ENCODE measurements around the gene LPP. TPM values are rescaled to one million over a fixed set of nuclear protein-coding genes. Genes with fewer than 3 reads are reported as not detected.
A peak's percentile ranks its signal among the peaks of the same experiment; 100 is the strongest.

The LPP gene
- total RNA-seq, 6 experiments from 2014 or later: 84.1 to 121 (median 102) TPM

GRCh38 chr3:188156056-188156455 lies 2.1 kb downstream of the LPP start:
- peak overlapping the region; percentile 39 for H3K27ac Mint-ChIP-seq
- H3K27me3 Mint-ChIP-seq (ENCODE audit: insufficient read depth): peaks cover 7% of the 10 kb centered on the region
- no peak for DNase-seq
- TF ChIP-seq CTCF (IDR thresholded peaks at IDR 0.05): no peak
- H3K36me3 Mint-ChIP-seq (ENCODE audit: low read depth): peaks cover 26% of the 10 kb centered on the region
- H3K4me3 Mint-ChIP-seq: peak overlapping the region; percentile 97; the same call in 1 of the 2 replicates
- peaks cover 84% of the 10 kb centered on the region for H3K4me1 Mint-ChIP-seq (ENCODE audit: low read depth)
- H3K9me3 Mint-ChIP-seq: no peaks in the 10 kb centered on the region

GRCh38 chr3:188157407-188157806 lies 3.5 kb downstream of the LPP start:
- Mint-ChIP-seq H3K27ac (no peak overlapping the region; the same call in 1 of the 2 replicates), H3K4me1 (ENCODE audit: low read depth) (peaks cover 74% of the 10 kb centered on the region)

GRCh38 chr3:188157971-188158370 lies 4.0 kb downstream of the LPP start:
- peak overlapping the region; percentile 14 for H3K27ac Mint-ChIP-seq
- no peak for DNase-seq
- peaks cover 71% of the 10 kb centered on the region for H3K4me1 Mint-ChIP-seq (ENCODE audit: low read depth)
- H3K36me3 Mint-ChIP-seq (ENCODE audit: low read depth): peaks cover 29% of the 10 kb centered on the region
- H3K9me3 Mint-ChIP-seq: no peaks in the 10 kb centered on the region
- no peak overlapping the region for H3K4me3 Mint-ChIP-seq
- TF ChIP-seq CTCF (IDR thresholded peaks at IDR 0.05): no peak
- peaks cover 7% of the 10 kb centered on the region for H3K27me3 Mint-ChIP-seq (ENCODE audit: insufficient read depth)

More at GRCh38 chr3:188157407-188157806, 3.5 kb downstream of the LPP start:
- Mint-ChIP-seq H3K27me3 (ENCODE audit: insufficient read depth) (peaks cover 7% of the 10 kb centered on the region), H3K9me3 (no peaks in the 10 kb centered on the region), H3K36me3 (ENCODE audit: low read depth) (peaks cover 26% of the 10 kb centered on the region), H3K4me3 (no peak overlapping the region)
- no peak for TF ChIP-seq CTCF (IDR thresholded peaks at IDR 0.05)
- DNase-seq: no peak

- H3K36me3 Mint-ChIP-seq (ENCODE audit: low read depth): peaks cover 33% of the 10 kb centered on the region
- no peak for DNase-seq
- H3K27ac Mint-ChIP-seq: peak overlapping the region; percentile 14; the same call in 1 of the 2 replicates
- H3K4me3 Mint-ChIP-seq: no peak overlapping the region
- no peak for TF ChIP-seq CTCF (IDR thresholded peaks at IDR 0.05)
- peaks cover 3% of the 10 kb centered on the region for H3K27me3 Mint-ChIP-seq (ENCODE audit: insufficient read depth)
- H3K9me3 Mint-ChIP-seq: no peaks in the 10 kb centered on the region
- peaks cover 72% of the 10 kb centered on the region for H3K4me1 Mint-ChIP-seq (ENCODE audit: low read depth)
Observed at GRCh38 chr3:188158731-188159310, 4.9 kb downstream of the LPP start.

GRCh38 chr3:188160751-188161150 lies 6.8 kb downstream of the LPP start:
- no peak for DNase-seq
- Mint-ChIP-seq H3K9me3 (no peaks in the 10 kb centered on the region), H3K4me3 (no peak overlapping the region), H3K27me3 (ENCODE audit: insufficient read depth) (no peaks in the 10 kb centered on the region; the same call in 1 of the 2 replicates), H3K27ac (no peak overlapping the region; the same call in 1 of the 2 replicates), H3K4me1 (ENCODE audit: low read depth) (peaks cover 79% of the 10 kb centered on the region), H3K36me3 (ENCODE audit: low read depth) (peaks cover 32% of the 10 kb centered on the region)
- TF ChIP-seq CTCF (IDR thresholded peaks at IDR 0.05): no peak

Data from HFFc6 (cell line).